Measurements from ENCODE around the gene CD274. TPM values are rescaled to one million over a fixed set of nuclear protein-coding genes. Genes with fewer than 3 reads are reported as not detected.

CD274 gene
- total RNA-seq, 2 experiments from 2014 or later: 25.0 to 30.1 TPM

DNA sequence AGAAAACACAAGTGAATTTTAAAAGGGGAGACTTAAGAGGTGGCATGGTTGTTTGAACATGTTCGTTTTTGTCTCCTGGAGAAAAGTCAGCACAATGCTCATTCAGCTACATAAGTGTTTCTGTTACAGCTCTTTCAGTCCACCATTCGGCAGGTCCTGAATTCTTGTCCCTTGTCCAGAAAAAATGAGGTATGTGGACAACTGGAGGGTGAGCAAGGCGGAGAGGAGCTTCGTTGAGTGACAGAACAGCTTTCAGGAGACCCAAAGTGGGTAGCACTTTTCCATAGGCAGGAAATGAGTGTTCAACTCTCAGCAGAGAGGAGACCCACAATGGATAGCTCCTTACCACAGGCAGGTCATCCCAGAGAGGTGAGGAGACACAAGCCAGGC lies 64.9 kb downstream of the CD274 start:
- ATAC-seq (no peak), DNase-seq (no peak)
- H3K36me3 Mint-ChIP-seq (ENCODE audit: low read depth): no peaks in the 10 kb centered on the region
- intact Hi-C loops (cut with DNase I, micrococcal nuclease): no loop called here
- ChIA-PET POLR2A (interaction anchor here (0.6 kb wide), 1 partner anchor 249 kb away, joined by 4 read pairs; no protein-coding TSS in a partner anchor), CTCF (no interaction called here)
- no peaks in the 10 kb centered on the region for H3K27me3 Mint-ChIP-seq
- H3K9me3 Mint-ChIP-seq (ENCODE audit: low read depth): peaks cover 2% of the 10 kb centered on the region
- peaks cover 56% of the 10 kb centered on the region for H3K4me1 Mint-ChIP-seq
- H3K4me3 Mint-ChIP-seq: no peak overlapping the region
- no peak overlapping the region for H3K27ac Mint-ChIP-seq

GRCh38 chr9:5516453-5517220 lies 66.3 kb downstream of the CD274 start:
- Mint-ChIP-seq H3K27me3 (no peaks in the 10 kb centered on the region), H3K4me3 (no peak overlapping the region), H3K36me3 (ENCODE audit: low read depth) (no peaks in the 10 kb centered on the region), H3K4me1 (peaks cover 42% of the 10 kb centered on the region), H3K27ac (no peak overlapping the region), H3K9me3 (ENCODE audit: low read depth) (peaks cover 3% of the 10 kb centered on the region)
- intact Hi-C loops (cut with DNase I, micrococcal nuclease): no loop called here
- DNase-seq: no peak
- no peak for ATAC-seq
- ChIA-PET CTCF (interaction anchor here (1.2 kb wide), 1 partner anchor 57 kb away, joined by 3 read pairs; no protein-coding TSS in a partner anchor), POLR2A (no interaction called here)

DNA sequence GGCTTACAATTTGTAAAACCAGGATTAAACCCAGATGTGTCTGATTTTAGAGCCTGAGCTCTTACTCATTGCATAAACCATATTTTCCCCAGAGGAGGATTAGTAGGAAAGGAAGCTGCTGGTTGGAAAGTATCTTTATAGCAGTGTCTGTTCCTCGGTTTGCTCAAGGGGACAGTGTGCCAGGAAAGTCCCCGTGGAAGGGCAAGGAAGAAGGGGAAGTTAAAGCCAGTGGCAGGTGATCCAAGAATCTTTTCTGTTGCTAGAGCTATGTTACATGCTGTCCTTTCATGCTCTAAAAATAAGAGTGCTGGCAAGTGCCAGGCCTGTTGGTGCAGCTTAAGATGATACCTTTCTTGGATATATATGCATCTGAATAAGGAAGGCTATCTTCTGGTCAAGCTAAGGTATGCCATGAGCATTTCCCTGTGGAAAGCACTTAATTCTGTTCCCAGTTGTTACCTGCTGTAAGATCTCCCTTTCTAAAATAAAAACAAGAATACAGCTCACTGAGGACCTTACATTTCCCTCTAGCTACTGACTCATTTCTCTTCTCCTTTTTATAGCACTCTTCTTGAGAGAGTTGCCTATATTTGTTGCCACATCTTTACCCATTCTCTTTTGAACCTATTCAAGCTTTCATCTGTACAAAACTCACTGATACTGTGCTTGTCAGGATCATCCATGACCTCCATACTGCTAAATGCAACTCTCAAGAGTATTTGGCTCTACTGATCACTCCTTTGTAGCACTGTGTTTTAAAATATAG lies 68.0 kb downstream of the CD274 start:
- peaks cover 28% of the 10 kb centered on the region for H3K4me1 Mint-ChIP-seq
- H3K36me3 Mint-ChIP-seq (ENCODE audit: low read depth): no peaks in the 10 kb centered on the region
- intact Hi-C loops (cut with DNase I, micrococcal nuclease): no loop called here
- ChIA-PET CTCF (interaction anchor here (0.7 to 1.7 kb wide), 5 partner anchors 12 to 71 kb away, joined by 3 to 6 read pairs (median 3); partner anchors contain the start of gene CD274), POLR2A (interaction anchor here (0.6 to 1.0 kb wide), 3 partner anchors 46 to 82 kb away, joined by 3 to 6 read pairs (median 4); partner anchors contain the start of gene PLGRKT)
- DNase-seq (no peak), ATAC-seq (peak; percentile 85)
- no peaks in the 10 kb centered on the region for H3K27me3 Mint-ChIP-seq
- H3K9me3 Mint-ChIP-seq (ENCODE audit: low read depth): peaks cover 3% of the 10 kb centered on the region
- H3K27ac Mint-ChIP-seq: peak overlapping the region; percentile 40
- H3K4me3 Mint-ChIP-seq: no peak overlapping the region

- Mint-ChIP-seq H3K4me1 (peaks cover 28% of the 10 kb centered on the region), H3K4me3 (no peak overlapping the region), H3K36me3 (ENCODE audit: low read depth) (no peaks in the 10 kb centered on the region), H3K27ac (peak overlapping the region; percentile 40), H3K27me3 (no peaks in the 10 kb centered on the region), H3K9me3 (ENCODE audit: low read depth) (peaks cover 3% of the 10 kb centered on the region)
- ATAC-seq (peak; percentile 59), DNase-seq (peak; percentile 64)
- ChIA-PET POLR2A (interaction anchor here (0.6 to 1.0 kb wide), 2 partner anchors 46 to 96 kb away, joined by 3 to 4 read pairs; no protein-coding TSS in a partner anchor), CTCF (interaction anchor here (1.4 to 1.7 kb wide), 2 partner anchors 11 to 71 kb away, joined by 3 to 6 read pairs; no protein-coding TSS in a partner anchor)
- intact Hi-C loops (cut with DNase I, micrococcal nuclease): no loop called here
Measured at GRCh38 chr9:5518937-5519319, 68.6 kb downstream of the CD274 start.

Other genes starting within 250 kb of the CD274 start
- gene INSL4, start 219.1 kb upstream of the CD274 start, total RNA-seq: not detected
- 1 to 10 TPM; 4.9 to 6.9 TPM for gene RLN2, start 145.8 kb upstream of the CD274 start, total RNA-seq
- 1 to 10 TPM; 1.6 to 2.2 TPM for gene RLN1, start 110.7 kb upstream of the CD274 start, total RNA-seq
- gene PLGRKT, start 12.6 kb upstream of the CD274 start, total RNA-seq: 10 to 100 TPM; 44.0 to 47.9 TPM
- under 1 TPM; 0.43 to 0.81 TPM for gene PDCD1LG2, start 60.0 kb downstream of the CD274 start, total RNA-seq
- 10 to 100 TPM; 13.6 to 17.1 TPM for gene RIC1, start 178.6 kb downstream of the CD274 start, total RNA-seq